Kidney tubule cell (primary cell): ENCODE measurements around the gene PRKD2.

Experiments
- DNase-seq: peaks from one replicate; pipeline ENCODE4 v3.0.0-alpha.2; 2018; ENCODE audit warnings: low spot score

Gene PRKD2

GRCh38 chr19:46741447-46741846 lies 24.5 kb upstream of the PRKD2 start:
- DNase-seq: no peak

DNA sequence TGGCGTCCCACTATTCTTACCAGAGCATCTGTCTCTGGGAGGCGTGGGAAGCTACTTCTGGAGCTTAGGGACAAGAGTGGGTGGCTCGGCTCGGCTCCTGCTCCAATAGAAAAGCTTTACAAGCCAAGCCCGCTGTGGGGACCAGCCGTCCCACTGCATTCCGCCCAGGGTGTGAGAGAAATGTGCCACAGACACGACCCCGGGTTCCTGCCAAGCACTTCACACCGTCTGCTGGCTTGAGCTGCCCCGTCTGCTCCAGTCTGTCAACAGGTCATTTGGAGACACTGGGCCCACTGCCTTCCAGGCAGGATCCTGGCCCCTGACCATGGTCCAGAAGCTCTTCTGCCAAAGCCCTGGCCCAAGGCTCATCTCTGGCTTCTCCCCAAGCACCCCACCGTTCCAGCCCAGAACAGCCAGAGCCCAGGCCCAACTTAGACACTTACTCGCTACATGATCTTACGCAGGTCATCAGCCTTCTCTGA lies 22.4 kb upstream of the PRKD2 start:
- DNase-seq: no peak

GRCh38 chr19:46737761-46738171 lies 20.9 kb upstream of the PRKD2 start:
- no peak for DNase-seq

GRCh38 chr19:46737298-46737654 lies 20.4 kb upstream of the PRKD2 start:
- no peak for DNase-seq

GRCh38 chr19:46736531-46737297 lies 19.8 kb upstream of the PRKD2 start:
- DNase-seq: no peak

GRCh38 chr19:46733690-46734292 lies 16.9 kb upstream of the PRKD2 start:
- no peak for DNase-seq

- DNase-seq: no peak
Measured at GRCh38 chr19:46732966-46733689, 16.2 kb upstream of the PRKD2 start.

GRCh38 chr19:46732172-46732938 lies 15.4 kb upstream of the PRKD2 start:
- DNase-seq: peak; percentile 29

- no peak for DNase-seq
Measured at GRCh38 chr19:46731584-46731983, 14.7 kb upstream of the PRKD2 start.

DNA sequence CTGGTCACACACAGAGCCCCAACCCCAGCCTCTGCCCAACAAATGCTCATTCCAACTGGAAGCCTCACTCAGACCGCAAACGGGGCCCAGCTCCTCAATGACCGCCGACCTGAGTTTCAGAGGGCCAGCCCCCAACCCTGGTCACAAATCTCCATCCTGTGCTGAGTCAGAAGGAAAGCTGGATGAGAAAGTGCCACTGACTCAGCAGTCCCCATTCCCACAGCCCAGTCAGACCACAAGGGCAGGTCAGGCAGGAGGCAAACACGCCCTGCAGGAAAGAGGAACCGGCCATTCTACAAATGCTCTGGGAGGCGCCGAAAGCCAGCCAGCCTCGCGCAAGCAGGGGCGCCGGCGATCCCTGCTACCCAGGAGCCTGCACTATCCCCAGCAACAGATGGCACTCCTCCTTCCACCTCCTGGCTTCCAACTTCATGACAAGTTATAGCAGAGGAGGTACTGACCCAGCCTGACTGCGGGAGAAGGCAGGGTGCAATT lies 14.1 kb upstream of the PRKD2 start:
- peak; percentile 85 for DNase-seq

GRCh38 chr19:46730595-46730994 lies 13.7 kb upstream of the PRKD2 start:
- DNase-seq: no peak

DNA sequence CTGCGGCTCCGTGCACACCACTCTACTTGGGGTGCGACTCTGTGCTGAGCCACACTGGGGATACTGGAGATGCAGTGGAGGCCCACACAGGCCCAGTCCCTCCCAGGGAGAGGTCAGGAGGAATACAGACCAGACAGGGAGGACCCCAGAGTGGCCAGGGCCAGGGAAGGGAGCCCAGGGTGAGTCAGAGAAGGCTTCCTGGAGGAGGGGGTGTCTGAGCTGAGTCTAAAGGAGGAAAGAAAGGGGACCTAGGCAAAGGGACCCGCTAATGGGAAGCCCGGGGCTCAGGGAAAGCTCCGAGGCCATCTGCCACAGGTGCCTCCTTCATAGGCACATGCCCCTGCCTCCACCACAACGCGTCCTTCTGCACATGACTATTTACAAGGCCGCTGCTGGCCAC lies 13.3 kb upstream of the PRKD2 start:
- no peak for DNase-seq

- no peak for DNase-seq
Measured at GRCh38 chr19:46729696-46730095, 12.8 kb upstream of the PRKD2 start.

DNA sequence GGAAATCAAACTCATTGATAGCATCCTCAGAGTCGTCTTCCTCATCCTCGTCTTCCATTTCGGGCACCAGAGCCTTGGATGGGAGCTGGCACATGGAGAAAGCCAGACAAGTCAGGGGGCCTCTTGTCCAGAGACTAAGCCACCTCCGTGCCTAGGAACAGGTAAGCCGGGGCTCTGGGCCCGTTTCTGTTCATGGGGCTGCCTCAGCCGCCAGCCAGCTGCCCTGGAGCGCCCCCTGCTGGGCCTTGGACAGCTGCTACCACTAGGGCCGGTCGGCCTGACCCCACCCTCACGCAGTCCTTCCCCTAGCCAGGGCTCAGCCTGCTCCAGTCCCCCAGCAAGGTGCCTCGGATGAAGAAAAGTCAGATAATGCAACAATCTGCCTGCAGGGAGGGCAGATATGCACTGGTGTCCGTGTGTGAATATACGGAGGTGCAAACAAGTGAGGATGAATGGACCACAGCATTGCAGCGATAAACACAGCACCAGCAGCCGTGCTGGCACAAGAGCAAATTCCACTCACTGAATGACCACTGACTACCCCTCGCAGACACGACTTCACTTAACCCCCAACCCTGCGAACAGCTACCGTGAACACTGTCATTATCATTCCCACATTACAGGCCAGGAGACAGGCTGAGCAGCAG lies 11.9 kb upstream of the PRKD2 start:
- DNase-seq: peak; percentile 63

DNA sequence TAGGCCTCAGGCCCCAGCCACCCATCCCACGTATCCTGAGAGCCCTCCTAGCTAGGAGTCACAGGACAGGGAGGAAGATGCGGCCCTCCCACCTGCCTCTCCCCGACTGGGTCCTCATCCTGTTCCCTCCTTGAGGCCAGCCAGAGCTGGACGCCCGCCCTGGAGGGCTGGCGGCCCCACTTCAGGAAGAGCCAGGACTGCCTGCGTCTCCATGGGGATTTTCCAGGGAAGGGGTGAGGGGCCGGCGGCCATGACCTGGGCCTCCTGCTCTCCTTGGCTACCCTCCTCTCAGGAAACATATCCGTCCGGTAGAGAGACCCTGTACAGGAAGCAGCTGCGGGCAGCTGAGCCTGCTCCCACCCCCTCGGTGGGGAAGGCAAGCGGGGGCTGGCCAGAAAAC lies 11.3 kb upstream of the PRKD2 start:
- DNase-seq: no peak

DNA sequence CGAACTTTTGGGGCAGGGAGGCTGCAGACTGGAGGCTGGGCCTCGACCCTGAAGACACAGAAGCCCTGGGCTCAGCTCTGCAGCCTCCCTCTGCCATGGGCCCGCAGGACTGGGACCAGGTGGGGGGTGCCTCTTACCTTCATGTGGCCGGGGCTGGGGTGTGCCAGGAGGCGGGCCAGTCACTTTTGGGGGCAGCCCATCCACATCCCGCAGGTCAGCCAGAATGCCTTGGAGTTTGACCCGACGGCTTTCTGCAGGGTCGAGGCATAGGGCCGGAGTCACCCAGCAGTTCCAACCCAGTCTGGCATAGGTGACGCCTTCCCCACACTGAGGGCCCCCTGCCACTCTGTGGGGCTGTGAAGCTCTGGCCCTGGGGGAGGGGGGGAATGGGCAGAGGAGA lies 10.8 kb upstream of the PRKD2 start:
- no peak for DNase-seq

DNA sequence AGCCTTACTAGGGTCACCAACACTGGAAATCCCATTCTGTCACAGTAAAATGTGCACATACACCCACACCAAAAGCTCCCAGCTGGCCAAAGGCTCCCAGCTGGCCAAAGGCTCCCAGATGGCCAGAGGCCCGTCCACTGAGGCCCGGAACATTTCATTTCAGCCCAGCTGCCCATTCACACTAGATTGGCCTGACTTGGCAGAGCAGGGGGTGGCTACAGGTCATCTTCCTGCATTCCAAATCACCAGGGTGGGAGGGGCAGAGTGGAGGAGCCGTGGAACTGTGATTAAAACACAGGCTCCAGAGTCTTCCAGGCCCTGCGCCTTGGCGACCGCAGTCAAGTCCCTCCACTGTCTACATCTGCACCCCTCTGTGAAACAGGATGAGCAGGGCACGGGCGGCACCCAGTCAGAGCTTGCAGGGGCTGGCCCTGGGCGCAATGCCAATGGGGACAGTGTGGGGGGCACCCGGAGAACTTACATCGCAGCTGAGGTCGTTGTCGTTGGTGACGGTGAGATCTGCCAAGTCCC lies 10.1 kb upstream of the PRKD2 start:
- no peak for DNase-seq

GRCh38 chr19:46726551-46726950 lies 9.6 kb upstream of the PRKD2 start:
- no peak for DNase-seq

- no peak for DNase-seq
Measured at GRCh38 chr19:46725859-46726393, 9.0 kb upstream of the PRKD2 start.

GRCh38 chr19:46725036-46725820 lies 8.3 kb upstream of the PRKD2 start:
- DNase-seq: no peak
